ENCODE data around the gene UNC80. TPM values are rescaled to one million over a fixed set of nuclear protein-coding genes. Genes with fewer than 3 reads are reported as not detected.

The UNC80 gene
- polyA plus RNA-seq, 1 donor (not counting 4 experiments of a cell fraction or from before 2014, with no cell fraction given), result 0.13 TPM

GRCh38 chr2:209936106-209936666, 164.6 kb downstream of the UNC80 start:
- no peaks in the 10 kb centered on the region for H3K27me3 ChIP-seq (ENCODE audit: control insufficient read depth, extremely low read depth, insufficient read depth, low read length)
- H3K4me2 ChIP-seq (ENCODE audit: control insufficient read depth, extremely low read depth, insufficient read depth, low read depth, low read length), result no peak overlapping the region
- peaks cover 5% of the 10 kb centered on the region for H3K4me1 ChIP-seq (ENCODE audit: control insufficient read depth, extremely low read depth, insufficient read depth, low read length)
- DNase-seq (ENCODE audit: low read depth, low spot score) (no peak), FAIRE-seq (no peak)
- dilution Hi-C loops (cut with MboI; ENCODE audit: extremely low pct_ligation_motif_present, low sequenced_read_pairs), result no loop called here
- H4K20me1 ChIP-seq (ENCODE audit: control insufficient read depth, extremely low read depth, insufficient read depth, low read length), result no peaks in the 10 kb centered on the region
- H3K27ac ChIP-seq (ENCODE audit: control insufficient read depth, insufficient read depth, low read length), result no peak overlapping the region
- TF ChIP-seq CTCF (optimal IDR thresholded peaks at IDR 0.05 in 1 of 3, IDR thresholded peaks at IDR 0.05 in 1 of 3, conservative IDR thresholded peaks at IDR 0.05 in 1 of 3; ENCODE audit: extremely low read depth in 1 of 3, insufficient read depth in 2 of 3, low read length in 3 of 3) (peak; percentile 13 to 40 (median 18)), EZH2 (IDR thresholded peaks at IDR 0.05; ENCODE audit: low read length) (no peak)
- H3K4me3 ChIP-seq (ENCODE audit: control insufficient read depth in 2 of 3, extremely low read depth in 1 of 3, insufficient read depth in 2 of 3, low read depth in 1 of 3, low read length in 3 of 3), result no peak overlapping the region
- H2AFZ ChIP-seq (ENCODE audit: control insufficient read depth, low read length), result no peak overlapping the region
- H3K9ac ChIP-seq (ENCODE audit: control insufficient read depth, extremely low read depth, insufficient read depth, low read length), result no peak overlapping the region
- H3K9me1 ChIP-seq (ENCODE audit: control insufficient read depth, extremely low read depth, insufficient read depth, low read length), result no peaks in the 10 kb centered on the region
- no peaks in the 10 kb centered on the region for H3K79me2 ChIP-seq (ENCODE audit: control insufficient read depth, insufficient read depth, low read length)
- no peaks in the 10 kb centered on the region for H3K36me3 ChIP-seq (ENCODE audit: control insufficient read depth in 2 of 2, extremely low read depth in 1 of 2, insufficient read depth in 2 of 2, low read length in 2 of 2)
- H3K9me3 ChIP-seq (ENCODE audit: control insufficient read depth, low read depth, low read length), result no peaks in the 10 kb centered on the region

DNA sequence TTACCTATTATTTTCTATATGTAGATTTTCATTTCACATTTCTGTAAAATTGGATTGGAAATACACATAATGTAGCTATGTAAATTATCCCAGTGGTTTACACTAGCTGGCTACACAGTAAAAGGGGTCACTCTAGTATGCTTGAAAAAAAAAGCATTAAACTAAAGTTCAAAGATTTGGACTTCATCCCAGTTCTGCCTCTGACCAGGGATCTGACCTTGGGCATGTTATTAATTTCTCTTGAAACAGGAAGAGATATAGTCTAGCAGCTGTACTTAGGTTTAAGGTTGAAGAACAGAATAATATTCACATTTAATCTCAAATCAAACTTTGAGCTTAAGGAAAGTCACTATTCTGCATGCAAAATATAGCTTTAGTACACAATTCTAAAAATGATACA, 166.3 kb downstream of the UNC80 start:
- DNase-seq (ENCODE audit: low read depth, low spot score) (no peak), FAIRE-seq (no peak)
- TF ChIP-seq CTCF (optimal IDR thresholded peaks at IDR 0.05 in 1 of 3, IDR thresholded peaks at IDR 0.05 in 1 of 3, conservative IDR thresholded peaks at IDR 0.05 in 1 of 3; ENCODE audit: extremely low read depth in 1 of 3, insufficient read depth in 2 of 3, low read length in 3 of 3), result no peak
- Histone ChIP-seq H2AFZ (ENCODE audit: control insufficient read depth, low read length) (no peak overlapping the region), H3K36me3 (ENCODE audit: control insufficient read depth in 2 of 2, extremely low read depth in 1 of 2, insufficient read depth in 2 of 2, low read length in 2 of 2) (no peaks in the 10 kb centered on the region), H3K27me3 (ENCODE audit: control insufficient read depth, extremely low read depth, insufficient read depth, low read length) (no peaks in the 10 kb centered on the region), H3K9ac (ENCODE audit: control insufficient read depth, extremely low read depth, insufficient read depth, low read length) (no peak overlapping the region), H3K4me1 (ENCODE audit: control insufficient read depth, extremely low read depth, insufficient read depth, low read length) (peaks cover 6% of the 10 kb centered on the region), H3K9me3 (ENCODE audit: control insufficient read depth, low read depth, low read length) (no peaks in the 10 kb centered on the region), H3K27ac (ENCODE audit: control insufficient read depth, insufficient read depth, low read length) (no peak overlapping the region), H3K9me1 (ENCODE audit: control insufficient read depth, extremely low read depth, insufficient read depth, low read length) (no peaks in the 10 kb centered on the region), H3K4me3 (ENCODE audit: control insufficient read depth in 2 of 3, extremely low read depth in 1 of 3, insufficient read depth in 2 of 3, low read depth in 1 of 3, low read length in 3 of 3) (no peak overlapping the region), H4K20me1 (ENCODE audit: control insufficient read depth, extremely low read depth, insufficient read depth, low read length) (no peaks in the 10 kb centered on the region), H3K79me2 (ENCODE audit: control insufficient read depth, insufficient read depth, low read length) (no peaks in the 10 kb centered on the region), H3K4me2 (ENCODE audit: control insufficient read depth, extremely low read depth, insufficient read depth, low read depth, low read length) (no peak overlapping the region)
- dilution Hi-C loops (cut with MboI; ENCODE audit: extremely low pct_ligation_motif_present, low sequenced_read_pairs), result no loop called here

Data from keratinocyte (primary cell).